Liver (tissue), 9 donors: ENCODE measurements around the gene PDLIM3. TPM values are rescaled to one million over a fixed set of nuclear protein-coding genes. Genes with fewer than 3 reads are reported as not detected.

Experiments used
- DNase-seq: peaks from one replicate; pipeline ENCODE4 v3.0.0-alpha.2; 2017; ENCODE audit warnings: low spot score
- H3K27ac ChIP-seq, 2 donors: one replicate each; pipeline ENCODE4 v1.7.0; 2013; ENCODE audit warnings: inconsistent platforms in 2 of 2, low read length in 2 of 2, control low read depth in 1 of 2, low read depth in 1 of 2, mild to moderate bottlenecking in 1 of 2
- H3K27me3 ChIP-seq, 4 donors: one replicate each; pipeline versions ENCODE4 v1.6.1 to v1.7.0; 2013; ENCODE audit warnings: low read length in 3 of 4, inconsistent platforms in 1 of 4, mild to moderate bottlenecking in 1 of 4, moderate library complexity in 1 of 4; ENCODE audit not compliant: control insufficient read depth in 4 of 4, insufficient read depth in 4 of 4
- H3K36me3 ChIP-seq, 4 donors: one replicate each; pipeline versions ENCODE4 v1.6.1 to v1.7.0; 2013; ENCODE audit warnings: low read length in 3 of 4, mild to moderate bottlenecking in 3 of 4, low read depth in 1 of 4, moderate library complexity in 1 of 4; ENCODE audit not compliant: control insufficient read depth in 4 of 4, insufficient read depth in 3 of 4
- H3K4me1 ChIP-seq, 4 donors: one replicate each; pipeline versions ENCODE4 v1.6.1 to v1.7.0; 2013; ENCODE audit warnings: low read length in 3 of 4, mild to moderate bottlenecking in 3 of 4, moderate library complexity in 1 of 4; ENCODE audit not compliant: control insufficient read depth in 4 of 4, insufficient read depth in 4 of 4
- H3K4me3 ChIP-seq, 3 donors: one replicate each; pipeline versions ENCODE4 v1.6.1 to v1.7.0; 2013; ENCODE audit warnings: low read length in 3 of 3, control low read depth in 1 of 3, low read depth in 1 of 3, mild to moderate bottlenecking in 1 of 3
- H3K9ac ChIP-seq, 2 donors: one replicate each; pipeline ENCODE4 v1.7.0; 2013; ENCODE audit warnings: low read length in 2 of 2, mild to moderate bottlenecking in 2 of 2, moderate library complexity in 2 of 2, control low read depth in 1 of 2, low read depth in 1 of 2
- H3K9me3 ChIP-seq, 4 donors: one replicate each; pipeline versions ENCODE4 v1.6.1 to v1.7.0; 2013; ENCODE audit warnings: low read length in 3 of 4; ENCODE audit not compliant: control insufficient read depth in 4 of 4
- ATF3 ChIP-seq: IDR thresholded peaks from 2 replicates; pipeline ENCODE4 v1.6.1; 2016; ENCODE audit warnings: antibody characterized with exemption
- CTCF ChIP-seq: fragments of 150-350 bp; IDR thresholded peaks from 2 replicates; pipeline ENCODE4 v1.5.1; 2017; ENCODE audit warnings: improper control_type of control experiment, low read depth, low read length; ENCODE audit not compliant: missing input control
- EGR1 ChIP-seq, 2 donors: IDR thresholded peaks; 2 replicates each; pipeline ENCODE4 v1.6.1; 2016 to 2018; ENCODE audit warnings: antibody characterized with exemption in 2 of 2, low read depth in 2 of 2
- FOXA1 ChIP-seq: IDR thresholded peaks from 2 replicates; pipeline ENCODE4 v1.6.1; 2016; ENCODE audit warnings: antibody characterized with exemption
- FOXA2 ChIP-seq: IDR thresholded peaks from 2 replicates; pipeline ENCODE4 v1.6.1; 2016; ENCODE audit warnings: antibody characterized with exemption
- GABPA ChIP-seq, 2 donors: IDR thresholded peaks in 1 of 2; conservative IDR thresholded peaks in 1 of 2; 2 replicates each; pipeline ENCODE4 v1.6.1; 2016; ENCODE audit warnings: antibody characterized with exemption in 2 of 2, mild to moderate bottlenecking in 1 of 2, moderate library complexity in 1 of 2
- HNF4A ChIP-seq, 2 donors: conservative IDR thresholded peaks; 2 replicates each; pipeline ENCODE4 v1.6.1; 2016; ENCODE audit warnings: antibody characterized with exemption in 2 of 2, mild to moderate bottlenecking in 2 of 2
- JUND ChIP-seq, 2 donors: IDR thresholded peaks; 2 replicates each; pipeline ENCODE4 v1.6.1; 2016; ENCODE audit warnings: antibody characterized with exemption in 2 of 2
- MAX ChIP-seq: IDR thresholded peaks from 2 replicates; pipeline ENCODE4 v1.6.1; 2016; ENCODE audit warnings: antibody characterized with exemption
- RAD21 ChIP-seq, 2 donors: IDR thresholded peaks; 2 replicates each; pipeline ENCODE4 v1.6.1; 2016; ENCODE audit warnings: antibody characterized with exemption in 2 of 2, mild to moderate bottlenecking in 2 of 2
- REST ChIP-seq: IDR thresholded peaks from 2 replicates; pipeline ENCODE4 v1.6.1; 2016; ENCODE audit warnings: antibody characterized with exemption, mild to moderate bottlenecking
- RXRA ChIP-seq, 2 donors: IDR thresholded peaks; 2 replicates each; pipeline ENCODE4 v1.6.1; 2017 to 2018; ENCODE audit warnings: antibody characterized with exemption in 2 of 2, mild to moderate bottlenecking in 1 of 2
- SP1 ChIP-seq: IDR thresholded peaks from 2 replicates; pipeline ENCODE4 v1.6.1; 2018; ENCODE audit warnings: antibody characterized with exemption, mild to moderate bottlenecking
- TAF1 ChIP-seq: conservative IDR thresholded peaks from 2 replicates; pipeline ENCODE4 v1.6.1; 2016; ENCODE audit warnings: antibody characterized with exemption, mild to moderate bottlenecking
- YY1 ChIP-seq: IDR thresholded peaks from 2 replicates; pipeline ENCODE4 v1.6.1; 2016; ENCODE audit warnings: antibody characterized with exemption, mild to moderate bottlenecking
- ZBTB33 ChIP-seq: IDR thresholded peaks from 2 replicates; pipeline ENCODE4 v1.6.1; 2016; ENCODE audit warnings: antibody characterized with exemption
- WGBS: extraction: QIAGEN DNeasy Blood & Tissue Kit; methylation state at CpG from one replicate; pipeline ENCODE4 v1.1.7; 2013; 5-methylcytosine and 5-hydroxymethylcytosine counted together
- polyA plus RNA-seq, 2 donors: library from polyadenylated mRNA; stranded (reverse) in 1 of 2; unstranded in 1 of 2; fragments of 200-250 nt in 1 of 2; fragments of >200 nt in 1 of 2; fragmentation: Nextera tagmentation in 1 of 2; extraction: Ambion mirVana in 1 of 2; gene quantifications; one replicate each; pipeline versions ENCODE4 v1.2.1 to v1.2.3, GENCODE V29; 2013 to 2015
- total RNA-seq, 2 donors: library from RNA; depleted of rRNA; stranded (reverse); fragments of >200 nt; gene quantifications; one replicate each; pipeline ENCODE4 v1.2.3, GENCODE V29; 2014
- donor health status: healthy.
- donor health status: healthy.
- donor health status: healthy.
- donor health status: healthy.
- donor health status: healthy.

Gene PDLIM3
- total and polyA plus RNA-seq, 4 donors = 0.58 to 8.8 (median 3.3) TPM

- WGBS = 69% methylated on average over 15 of the region's 15 CpGs
- Histone ChIP-seq H3K36me3 (no peaks in the 10 kb centered on the region), H3K4me3 (no peak overlapping the region), H3K4me1 (no peaks in the 10 kb centered on the region), H3K27me3 (no peaks in the 10 kb centered on the region), H3K27ac (no peak overlapping the region), H3K9me3 (no peaks in the 10 kb centered on the region), H3K9ac (no peak overlapping the region)
- no peak for TF ChIP-seq CTCF
- no peak for TF ChIP-seq EGR1 (IDR thresholded peaks at IDR 0.05; ENCODE audit: low read depth in 2 of 2)
- no peak for TF ChIP-seq GABPA (IDR thresholded peaks at IDR 0.05 in 1 of 2, conservative IDR thresholded peaks at IDR 0.05 in 1 of 2)
- TF ChIP-seq ATF3 = no peak
- TF ChIP-seq SP1 = no peak
- no peak for TF ChIP-seq FOXA2
- TF ChIP-seq HNF4A (conservative IDR thresholded peaks at IDR 0.05) = no peak
- no peak for TF ChIP-seq MAX
- TF ChIP-seq RXRA (IDR thresholded peaks at IDR 0.05) = no peak
- no peak for TF ChIP-seq REST
- TF ChIP-seq YY1 = no peak
- no peak for TF ChIP-seq JUND (IDR thresholded peaks at IDR 0.05)
- no peak for TF ChIP-seq RAD21 (IDR thresholded peaks at IDR 0.05)
- TF ChIP-seq ZBTB33 = no peak
- DNase-seq = no peak
Observed at GRCh38 chr4:185480016-185480732, 55.1 kb downstream of the PDLIM3 start.

GRCh38 chr4:185479507-185479971, 55.8 kb downstream of the PDLIM3 start:
- no peaks in the 10 kb centered on the region for H3K4me1 ChIP-seq
- no peaks in the 10 kb centered on the region for H3K27me3 ChIP-seq
- H3K9ac ChIP-seq = no peak overlapping the region
- no peaks in the 10 kb centered on the region for H3K36me3 ChIP-seq
- no peak overlapping the region for H3K4me3 ChIP-seq
- H3K9me3 ChIP-seq = no peaks in the 10 kb centered on the region
- no peak overlapping the region for H3K27ac ChIP-seq
- 70% methylated on average over 1 of the region's 1 CpG for WGBS
- DNase-seq = no peak
- no peak for TF ChIP-seq TAF1
- no peak for TF ChIP-seq FOXA1
- TF ChIP-seq SP1 = no peak
- TF ChIP-seq ZBTB33 = no peak
- no peak for TF ChIP-seq EGR1 (IDR thresholded peaks at IDR 0.05; ENCODE audit: low read depth in 2 of 2)
- TF ChIP-seq REST = no peak
- no peak for TF ChIP-seq ATF3
